OCI-LY3 (cell line): ENCODE measurements around the gene RGCC.

Experiments used
- H2AFZ ChIP-seq: fragments of 200-600, 300-600 bp; shearing (Covaris generic); 2 replicates; pipeline ENCODE4 v1.6.0; 2014; ENCODE audit warnings: antibody characterized with exemption, low read depth, low read length
- H3K27ac ChIP-seq: fragments of 200-600, 300-600 bp; sonication (generic); 2 replicates; pipeline ENCODE4 v1.5.1; 2014; ENCODE audit warnings: mild to moderate bottlenecking, low read length, moderate library complexity, mixed read lengths
- H3K27me3 ChIP-seq: fragments of 200-600, 300-600 bp; sonication (generic); 2 replicates; pipeline ENCODE4 v1.6.1; 2014; ENCODE audit warnings: low read depth, low read length, mixed read lengths
- H3K36me3 ChIP-seq: fragments of 200-600, 300-600 bp; sonication (generic); replicated peaks from 2 replicates; pipeline ENCODE3; 2014; ENCODE audit warnings: low read depth, low read length, mixed read lengths
- H3K4me1 ChIP-seq: fragments of 300-600, 200-600 bp; sonication (generic); 2 replicates; pipeline ENCODE4 v1.6.1; 2014; ENCODE audit warnings: low read length, mixed read lengths
- H3K4me2 ChIP-seq: fragments of 200-600, 300-600 bp; sonication (generic); 2 replicates; pipeline ENCODE4 v1.6.1; 2014; ENCODE audit warnings: low read length, mixed read lengths
- H3K4me3 ChIP-seq: fragments of 300-600, 200-600 bp; sonication (generic); 2 replicates; pipeline ENCODE4 v1.5.1; 2014; ENCODE audit warnings: antibody characterized with exemption, mild to moderate bottlenecking, low read length, moderate library complexity
- H3K79me2 ChIP-seq: fragments of 300-600, 200-600 bp; shearing (Covaris generic); 2 replicates; pipeline ENCODE4 v1.6.1; 2014; ENCODE audit warnings: mild to moderate bottlenecking, low read length, mixed read lengths
- H3K9ac ChIP-seq: fragments of 300-600, 200-600 bp; shearing (Covaris generic); 2 replicates; pipeline ENCODE4 v1.6.0; 2014; ENCODE audit warnings: mild to moderate bottlenecking, low read length, moderate library complexity
- H3K9me3 ChIP-seq: fragments of 200-600, 300-600 bp; shearing (Covaris generic); 2 replicates; pipeline ENCODE4 v1.6.1; 2014; ENCODE audit warnings: low read length, mixed read lengths; ENCODE audit not compliant: insufficient read depth
- H4K20me1 ChIP-seq: fragments of 200-600, 300-600 bp; sonication (generic); 2 replicates; pipeline ENCODE4 v1.6.1; 2016; ENCODE audit warnings: low read length, mixed read lengths; ENCODE audit not compliant: insufficient read depth
- EZH2phosphoT487 ChIP-seq: fragments of 200-600 bp; shearing (Covaris generic); IDR thresholded peaks from 2 replicates; pipeline ENCODE4 v1.6.1; 2018; ENCODE audit warnings: antibody characterized with exemption, mixed run types, low read depth
- TF ChIP-seq, protein P1 (sequence below): fragments of 200-600, 300-600 bp; sonication (generic); IDR thresholded peaks from 2 replicates; pipeline ENCODE4 v1.5.1; 2014; ENCODE audit warnings: antibody characterized with exemption, low read length, low read depth

RGCC gene

DNA sequence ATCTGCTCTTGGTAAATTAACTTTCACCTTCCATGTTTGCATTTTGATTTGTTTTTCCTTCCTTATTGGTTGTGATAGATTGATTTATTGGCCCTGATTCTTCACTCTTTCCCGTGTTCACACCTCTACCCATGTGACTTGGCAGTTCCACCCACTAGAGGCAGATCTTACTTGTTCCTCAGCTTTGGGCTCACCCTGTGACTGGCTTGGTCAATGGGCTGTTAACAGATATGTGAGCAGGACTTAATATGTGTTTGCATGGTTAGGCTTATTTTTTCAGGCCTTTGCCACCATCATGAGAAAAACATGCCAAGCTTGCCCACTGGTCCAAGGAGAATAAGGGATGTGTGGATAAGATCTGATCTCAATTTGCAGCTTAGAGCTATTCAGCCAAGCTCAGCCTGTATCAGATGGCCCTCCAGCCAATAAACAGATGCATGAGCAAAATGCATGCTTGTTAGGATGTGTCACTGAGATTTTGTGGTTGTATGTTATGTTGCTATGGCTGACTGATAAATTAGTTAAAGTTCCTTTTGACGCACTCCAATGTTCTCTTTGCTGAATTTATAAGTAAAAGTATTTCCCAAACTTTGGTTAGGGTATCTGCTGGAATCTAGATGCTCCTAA is 48.0 kb downstream of the RGCC start:
- Histone ChIP-seq H3K9ac (no peak overlapping the region), H3K4me2 (no peak overlapping the region), H3K27ac (no peak overlapping the region), H3K9me3 (peaks cover 9% of the 10 kb centered on the region; the same call in 1 of the 2 replicates), H2AFZ (no peak overlapping the region), H3K36me3 (no peaks in the 10 kb centered on the region), H3K4me3 (no peak overlapping the region), H3K4me1 (peaks cover 30% of the 10 kb centered on the region), H3K27me3 (no peaks in the 10 kb centered on the region), H3K79me2 (no peaks in the 10 kb centered on the region), H4K20me1 (no peaks in the 10 kb centered on the region)
- TF ChIP-seq, protein P1, sequence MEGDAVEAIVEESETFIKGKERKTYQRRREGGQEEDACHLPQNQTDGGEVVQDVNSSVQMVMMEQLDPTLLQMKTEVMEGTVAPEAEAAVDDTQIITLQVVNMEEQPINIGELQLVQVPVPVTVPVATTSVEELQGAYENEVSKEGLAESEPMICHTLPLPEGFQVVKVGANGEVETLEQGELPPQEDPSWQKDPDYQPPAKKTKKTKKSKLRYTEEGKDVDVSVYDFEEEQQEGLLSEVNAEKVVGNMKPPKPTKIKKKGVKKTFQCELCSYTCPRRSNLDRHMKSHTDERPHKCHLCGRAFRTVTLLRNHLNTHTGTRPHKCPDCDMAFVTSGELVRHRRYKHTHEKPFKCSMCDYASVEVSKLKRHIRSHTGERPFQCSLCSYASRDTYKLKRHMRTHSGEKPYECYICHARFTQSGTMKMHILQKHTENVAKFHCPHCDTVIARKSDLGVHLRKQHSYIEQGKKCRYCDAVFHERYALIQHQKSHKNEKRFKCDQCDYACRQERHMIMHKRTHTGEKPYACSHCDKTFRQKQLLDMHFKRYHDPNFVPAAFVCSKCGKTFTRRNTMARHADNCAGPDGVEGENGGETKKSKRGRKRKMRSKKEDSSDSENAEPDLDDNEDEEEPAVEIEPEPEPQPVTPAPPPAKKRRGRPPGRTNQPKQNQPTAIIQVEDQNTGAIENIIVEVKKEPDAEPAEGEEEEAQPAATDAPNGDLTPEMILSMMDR = no peak
- no peak for TF ChIP-seq EZH2phosphoT487

DNA sequence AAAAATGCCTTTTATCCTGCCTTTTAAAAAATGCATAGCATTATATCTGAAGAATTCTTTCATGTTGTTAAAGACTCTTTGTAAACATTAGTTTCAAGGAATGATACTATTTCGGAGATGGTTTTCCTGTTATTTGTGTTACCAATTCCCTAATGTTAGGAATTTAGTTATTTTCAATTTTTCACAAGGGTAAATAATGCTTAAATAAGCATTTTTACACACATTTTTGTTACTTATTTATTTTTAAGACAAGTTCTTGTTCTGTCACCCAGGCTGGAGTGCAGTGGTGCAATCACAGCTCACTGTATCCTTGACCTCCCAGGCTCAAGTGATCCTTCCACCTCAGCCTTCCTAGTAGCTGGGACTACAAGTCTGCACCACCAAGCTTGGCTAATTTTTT is 49.0 kb downstream of the RGCC start:
- H3K27ac ChIP-seq = no peak overlapping the region
- H3K79me2 ChIP-seq = no peaks in the 10 kb centered on the region
- no peak overlapping the region for H3K4me3 ChIP-seq
- H3K4me1 ChIP-seq = peaks cover 20% of the 10 kb centered on the region
- H3K27me3 ChIP-seq = no peaks in the 10 kb centered on the region
- H4K20me1 ChIP-seq = no peaks in the 10 kb centered on the region
- H3K4me2 ChIP-seq = no peak overlapping the region
- H3K9ac ChIP-seq = no peak overlapping the region
- H3K9me3 ChIP-seq = peaks cover 9% of the 10 kb centered on the region; the same call in 1 of the 2 replicates
- TF ChIP-seq EZH2phosphoT487 = no peak
- TF ChIP-seq, protein P1 = no peak
- no peak overlapping the region for H2AFZ ChIP-seq
- H3K36me3 ChIP-seq = no peaks in the 10 kb centered on the region

DNA sequence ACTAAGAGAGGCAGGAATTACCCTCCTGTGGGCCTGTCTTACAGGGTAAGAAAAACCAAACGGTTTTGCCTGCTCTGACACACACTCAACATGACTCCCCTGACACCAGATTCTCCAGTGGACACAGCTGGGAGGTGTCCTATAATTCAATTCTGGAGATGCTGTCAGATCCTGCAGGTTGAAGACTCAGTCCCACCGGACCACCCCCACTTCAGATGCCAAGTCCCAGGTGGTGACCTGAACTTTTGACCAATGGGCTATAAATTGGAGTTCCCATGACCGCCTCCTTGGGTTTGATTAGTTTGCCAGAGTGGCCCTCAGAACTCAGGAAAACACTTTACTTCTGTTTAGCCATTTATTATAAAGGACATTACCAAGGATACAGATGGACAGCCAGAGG is 52.6 kb downstream of the RGCC start:
- Histone ChIP-seq H3K9me3 (no peaks in the 10 kb centered on the region), H3K27me3 (no peaks in the 10 kb centered on the region), H3K27ac (no peak overlapping the region), H3K4me1 (peaks cover 11% of the 10 kb centered on the region), H3K4me2 (no peak overlapping the region), H3K4me3 (no peak overlapping the region), H2AFZ (no peak overlapping the region), H3K9ac (no peak overlapping the region), H3K79me2 (no peaks in the 10 kb centered on the region), H3K36me3 (no peaks in the 10 kb centered on the region), H4K20me1 (no peaks in the 10 kb centered on the region)
- TF ChIP-seq EZH2phosphoT487 = no peak
- TF ChIP-seq, protein P1 = no peak

DNA sequence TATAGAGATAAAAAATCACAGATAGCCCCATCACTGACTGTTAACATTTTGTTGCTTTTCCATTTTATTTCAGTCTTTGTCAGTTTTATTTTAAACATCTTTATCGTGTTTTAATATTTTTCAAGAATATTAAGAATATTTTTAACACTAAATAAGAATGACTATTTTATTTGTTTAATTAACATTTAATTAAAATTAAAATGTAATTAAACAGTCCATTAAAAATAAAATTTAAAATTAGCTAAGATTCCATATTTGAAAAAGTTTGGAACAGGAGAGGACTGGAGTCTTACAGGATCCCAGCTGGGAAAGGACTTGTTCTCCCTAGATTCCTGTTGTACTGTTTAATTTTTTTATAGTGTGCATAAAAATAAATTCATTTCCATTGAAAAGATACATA is 54.5 kb downstream of the RGCC start:
- Histone ChIP-seq H2AFZ (no peak overlapping the region), H4K20me1 (no peaks in the 10 kb centered on the region)
- no peak for TF ChIP-seq EZH2phosphoT487
- TF ChIP-seq, protein P1 = no peak

More for the DNA sequence above, 54.5 kb downstream of the RGCC start:
- Histone ChIP-seq H3K4me2 (no peak overlapping the region), H3K27me3 (no peaks in the 10 kb centered on the region), H3K79me2 (no peaks in the 10 kb centered on the region), H3K4me1 (peaks cover 7% of the 10 kb centered on the region; the same call in 1 of the 2 replicates), H3K9me3 (no peaks in the 10 kb centered on the region), H3K4me3 (no peak overlapping the region), H3K36me3 (no peaks in the 10 kb centered on the region), H3K27ac (no peak overlapping the region), H3K9ac (no peak overlapping the region)
